Ascending aorta (tissue), 2 donors: ENCODE results near the gene ARSA. TPM values are rescaled to one million over a fixed set of nuclear protein-coding genes. Genes with fewer than 3 reads are reported as not detected.

ENCODE experiments used
- DNase-seq, 2 donors: peaks; one replicate each; pipeline ENCODE4 v3.0.0-alpha.2; 2019; ENCODE audit warnings: low spot score in 2 of 2
- H3K27ac ChIP-seq, 2 donors: fragments of 200-600 bp; sonication (generic); one replicate each; pipeline ENCODE4 v1.5.1; 2016 to 2017; ENCODE audit warnings: mild to moderate bottlenecking in 1 of 2
- H3K27me3 ChIP-seq: fragments of 200-600 bp; sonication (generic); one replicate; pipeline ENCODE4 v1.5.1; 2017
- H3K36me3 ChIP-seq, 2 donors: fragments of 200-600 bp; sonication (generic); one replicate each; pipeline ENCODE4 v1.5.1; 2016
- H3K4me1 ChIP-seq, 2 donors: fragments of 200-600 bp; sonication (generic); one replicate each; pipeline ENCODE4 v1.5.1; 2016 to 2017; ENCODE audit warnings: mild to moderate bottlenecking in 1 of 2
- H3K4me3 ChIP-seq, 2 donors: fragments of 200-600 bp; sonication (generic); one replicate each; pipeline ENCODE4 v1.5.1; 2016 to 2017; ENCODE audit warnings: mild to moderate bottlenecking in 1 of 2
- H3K9me3 ChIP-seq, 2 donors: fragments of 200-600 bp; sonication (generic); one replicate each; pipeline ENCODE4 v1.5.1; 2016
- intact Hi-C: fragments of 100-400 bp; cut with DNase I; formaldehyde crosslinking; loops from one replicate; pipeline ENCODE4 v1.15.1; 2023
- total RNA-seq: library from RNA; depleted of rRNA; stranded (reverse); fragments of >200 nt; gene quantifications from one replicate; pipeline ENCODE4 v1.1.0, GENCODE V29; 2016
- TF ChIP-seq, protein P1 (sequence below), 3 experiments: fragments of 200-600 bp in 2 of 3; fragments of 450-650 bp in 1 of 3; sonication (generic) in 2 of 3; IDR thresholded peaks; one replicate each; pipeline ENCODE4 v1.5.1; 2016 to 2019; ENCODE audit warnings: antibody characterized with exemption in 3 of 3, mild to moderate bottlenecking in 1 of 3, moderate library complexity in 1 of 3

ARSA gene
- total RNA-seq, 1 donor from 2014 or later: 111 TPM

DNA sequence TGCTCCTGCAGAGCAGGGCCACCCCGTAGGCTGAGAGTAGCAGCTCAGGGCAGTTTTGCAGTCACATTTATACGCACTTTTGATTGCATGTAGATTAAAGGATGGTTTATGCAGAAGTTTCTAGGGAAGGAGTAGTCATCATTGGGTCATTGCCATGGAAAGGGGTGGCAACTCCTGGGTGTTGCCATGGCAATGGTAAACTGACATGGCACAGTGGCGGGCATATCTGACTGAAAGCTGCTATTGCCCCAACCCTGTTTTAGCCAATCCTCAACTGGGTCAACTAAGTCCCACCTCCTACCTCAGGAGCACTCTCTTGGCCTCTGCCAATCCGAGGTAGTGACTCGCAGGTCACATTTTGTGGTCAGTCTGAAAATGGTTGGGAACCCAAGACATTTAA lies 2.4 kb upstream of the ARSA start:
- peaks cover 4 to 12% of the 10 kb centered on the region in 2 donors for H3K4me1 ChIP-seq
- no peak for DNase-seq
- H3K36me3 ChIP-seq: no peaks in the 10 kb centered on the region
- H3K4me3 ChIP-seq: no peak overlapping the region
- TF ChIP-seq, protein P1, sequence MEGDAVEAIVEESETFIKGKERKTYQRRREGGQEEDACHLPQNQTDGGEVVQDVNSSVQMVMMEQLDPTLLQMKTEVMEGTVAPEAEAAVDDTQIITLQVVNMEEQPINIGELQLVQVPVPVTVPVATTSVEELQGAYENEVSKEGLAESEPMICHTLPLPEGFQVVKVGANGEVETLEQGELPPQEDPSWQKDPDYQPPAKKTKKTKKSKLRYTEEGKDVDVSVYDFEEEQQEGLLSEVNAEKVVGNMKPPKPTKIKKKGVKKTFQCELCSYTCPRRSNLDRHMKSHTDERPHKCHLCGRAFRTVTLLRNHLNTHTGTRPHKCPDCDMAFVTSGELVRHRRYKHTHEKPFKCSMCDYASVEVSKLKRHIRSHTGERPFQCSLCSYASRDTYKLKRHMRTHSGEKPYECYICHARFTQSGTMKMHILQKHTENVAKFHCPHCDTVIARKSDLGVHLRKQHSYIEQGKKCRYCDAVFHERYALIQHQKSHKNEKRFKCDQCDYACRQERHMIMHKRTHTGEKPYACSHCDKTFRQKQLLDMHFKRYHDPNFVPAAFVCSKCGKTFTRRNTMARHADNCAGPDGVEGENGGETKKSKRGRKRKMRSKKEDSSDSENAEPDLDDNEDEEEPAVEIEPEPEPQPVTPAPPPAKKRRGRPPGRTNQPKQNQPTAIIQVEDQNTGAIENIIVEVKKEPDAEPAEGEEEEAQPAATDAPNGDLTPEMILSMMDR (IDR thresholded peaks at IDR 0.05): no peak
- no peak overlapping the region for H3K27ac ChIP-seq
- H3K27me3 ChIP-seq: no peaks in the 10 kb centered on the region
- H3K9me3 ChIP-seq: no peaks in the 10 kb centered on the region
- intact Hi-C loops: no loop called here

DNA sequence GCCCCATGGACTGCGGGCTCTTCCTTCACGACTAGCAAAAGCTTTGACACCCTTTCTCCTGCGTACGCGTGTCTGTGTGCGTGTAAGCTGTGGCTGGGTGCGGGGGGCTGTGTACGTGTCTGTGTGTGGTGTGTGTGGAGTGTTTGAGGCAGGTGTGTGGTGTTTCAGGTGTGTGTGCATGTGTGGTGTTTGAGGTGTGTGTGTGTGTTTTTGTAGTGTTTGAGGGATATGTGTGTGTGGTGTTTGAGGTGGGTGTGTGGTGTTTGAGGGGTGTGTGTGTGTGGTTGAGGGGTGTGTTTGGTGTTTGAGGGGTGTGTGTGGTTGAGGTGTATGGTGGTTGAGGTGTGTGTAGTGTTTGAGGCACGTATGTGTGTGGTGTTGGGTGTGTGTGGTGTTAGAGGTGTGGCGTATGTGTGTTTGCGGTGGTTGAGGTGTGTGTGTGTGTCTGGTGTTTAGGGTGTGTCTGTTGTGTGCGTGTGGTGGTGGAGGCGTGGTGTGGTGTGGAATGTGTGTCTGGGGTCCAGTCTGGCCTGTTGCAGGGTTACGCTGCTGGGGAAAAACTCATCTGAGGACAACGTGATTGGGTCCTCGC lies 687 bp upstream of the ARSA start:
- H3K9me3 ChIP-seq: no peaks in the 10 kb centered on the region
- intact Hi-C loops: loop anchor here (1.0 to 5.0 kb wide), 5 partner anchors 46 to 776 kb away; partner anchors contain the start of genes CHKB, LMF2, SCO2 and ZBED4

DNA sequence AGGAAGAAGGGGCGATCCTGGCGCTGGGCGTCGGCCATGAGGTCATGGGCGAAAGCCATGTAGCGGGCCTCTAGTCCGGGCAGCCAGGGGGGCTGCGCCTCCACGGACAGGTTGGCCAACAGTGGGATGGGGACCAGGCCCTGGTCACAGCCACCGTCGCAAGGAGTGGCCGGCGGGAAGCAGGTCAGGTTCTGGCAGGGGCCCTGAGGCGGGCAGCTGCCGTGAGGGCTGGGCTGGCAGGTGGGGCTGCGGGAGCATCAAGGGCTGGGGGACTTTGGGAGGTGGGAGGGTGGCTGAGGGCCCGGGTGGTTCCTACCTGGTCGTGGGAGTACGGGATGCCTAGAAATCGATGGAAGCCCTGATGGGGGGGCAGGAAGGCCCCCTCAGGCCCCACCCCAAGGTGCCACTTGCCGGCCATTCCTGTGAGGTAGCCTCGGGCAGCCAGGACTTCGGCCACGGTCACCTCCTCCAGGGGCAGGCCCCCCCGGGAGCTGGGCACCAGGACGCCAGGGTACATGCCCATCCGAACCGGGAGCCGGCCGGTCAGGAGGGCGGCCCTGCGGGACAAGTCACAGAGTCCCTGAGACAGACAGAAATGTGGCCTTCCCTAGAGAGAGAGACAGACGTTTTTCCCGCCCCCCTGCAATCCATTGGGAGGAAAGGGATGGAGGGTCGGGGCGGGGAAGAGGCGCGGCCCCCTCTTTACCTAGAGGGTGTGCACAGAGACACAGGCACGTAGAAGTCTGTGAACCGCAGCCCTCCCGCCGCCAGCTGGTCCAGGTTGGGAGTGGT lies 906 bp downstream of the ARSA start:
- intact Hi-C loops: loop anchor here (5.0 kb wide), 3 partner anchors 100 to 775 kb away; partner anchors contain the start of genes SCO2 and ZBED4
- TF ChIP-seq, protein P1 (IDR thresholded peaks at IDR 0.05): no peak
- DNase-seq: no peak

More for the DNA sequence above, 687 bp upstream of the ARSA start:
- TF ChIP-seq, protein P1 (IDR thresholded peaks at IDR 0.05): no peak
- Histone ChIP-seq H3K4me1 (peaks cover 4 to 12% of the 10 kb centered on the region in 2 donors), H3K27me3 (no peaks in the 10 kb centered on the region), H3K36me3 (no peaks in the 10 kb centered on the region), H3K4me3 (peak overlapping the region; percentile 63 to 67), H3K27ac (peak overlapping the region; percentile 33 to 60)
- DNase-seq: no peak

DNA sequence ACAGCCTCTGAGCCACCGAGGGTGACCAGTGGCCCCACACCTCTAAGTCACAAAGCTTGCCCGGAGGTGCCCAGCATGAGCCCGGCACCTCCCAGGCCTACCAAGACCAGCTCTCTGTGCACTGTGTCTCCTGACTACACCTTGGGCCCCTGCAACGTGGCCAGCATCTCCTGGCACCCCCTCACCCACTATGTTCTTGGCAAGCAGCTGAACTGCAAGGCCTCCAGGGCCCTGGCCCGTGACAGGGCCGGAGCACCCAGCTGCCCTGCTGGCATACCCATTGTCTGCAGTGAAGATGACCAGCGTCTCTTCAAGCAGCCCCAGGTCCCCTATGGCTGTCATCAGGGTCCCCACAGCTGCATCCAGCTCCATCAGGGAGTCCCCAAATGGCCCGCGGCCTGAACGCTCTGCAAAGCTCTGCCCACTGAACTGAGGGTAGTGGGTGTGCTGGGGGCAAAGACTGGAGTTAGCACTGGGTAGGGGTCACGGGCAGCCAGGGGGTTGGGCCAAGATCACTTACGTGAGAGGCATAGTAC lies 1.6 kb downstream of the ARSA start:
- H3K27me3 ChIP-seq: no peaks in the 10 kb centered on the region
- H3K36me3 ChIP-seq: no peaks in the 10 kb centered on the region
- H3K27ac ChIP-seq: no peak overlapping the region
- H3K9me3 ChIP-seq: no peaks in the 10 kb centered on the region
- intact Hi-C loops: loop anchor here (5.0 kb wide), 3 partner anchors 99 to 774 kb away; partner anchors contain the start of genes SCO2 and ZBED4
- H3K4me1 ChIP-seq: peaks cover 4 to 15% of the 10 kb centered on the region in 2 donors
- TF ChIP-seq, protein P1 (IDR thresholded peaks at IDR 0.05): no peak
- no peak overlapping the region for H3K4me3 ChIP-seq
- DNase-seq: no peak

More for the DNA sequence above, 906 bp downstream of the ARSA start:
- H3K27ac ChIP-seq: peak overlapping the region; percentile 46 to 84
- H3K4me3 ChIP-seq: peak overlapping the region; percentile 63 to 67
- peaks cover 4 to 12% of the 10 kb centered on the region in 2 donors for H3K4me1 ChIP-seq
- no peaks in the 10 kb centered on the region for H3K36me3 ChIP-seq
- H3K27me3 ChIP-seq: no peaks in the 10 kb centered on the region
- H3K9me3 ChIP-seq: no peaks in the 10 kb centered on the region

DNA sequence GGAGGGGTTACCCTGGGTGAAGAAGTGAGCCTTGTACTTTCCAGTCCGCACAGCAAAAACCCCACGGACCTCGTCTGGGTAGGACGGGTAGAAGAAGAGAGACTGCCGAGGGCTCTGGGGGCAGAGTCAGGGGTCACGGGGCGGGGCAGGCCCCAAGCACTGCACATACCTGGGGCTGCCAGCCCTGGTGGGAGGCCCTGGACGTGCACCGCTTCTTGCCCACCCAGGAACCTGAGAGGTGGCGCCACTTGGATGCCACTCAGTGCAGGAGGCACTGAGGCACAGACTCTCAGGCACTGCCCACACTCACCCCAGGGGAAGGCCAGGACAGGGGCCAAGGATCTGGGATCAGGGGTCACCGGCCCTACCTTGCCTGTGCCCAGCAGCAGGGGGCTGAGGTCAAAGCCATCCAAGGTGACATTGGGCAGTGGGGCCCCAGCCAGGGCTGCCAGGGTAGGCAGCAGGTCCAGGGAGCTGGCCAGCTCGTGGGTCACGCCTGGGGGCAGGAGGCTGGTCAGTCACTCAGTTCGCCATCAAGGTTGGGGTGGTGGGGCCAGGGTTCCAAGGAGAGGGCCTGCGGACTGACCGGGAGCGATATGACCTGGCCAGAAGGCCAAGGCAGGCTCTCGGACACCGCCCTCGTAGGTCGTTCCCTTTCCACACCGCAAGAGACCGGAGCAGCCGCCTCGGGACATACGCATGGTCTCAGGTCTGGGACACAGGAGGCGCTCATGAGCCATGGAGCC lies 2.2 kb downstream of the ARSA start:
- Histone ChIP-seq H3K4me1 (peaks cover 4 to 15% of the 10 kb centered on the region in 2 donors), H3K36me3 (no peaks in the 10 kb centered on the region), H3K27ac (no peak overlapping the region), H3K4me3 (no peak overlapping the region), H3K9me3 (no peaks in the 10 kb centered on the region), H3K27me3 (no peaks in the 10 kb centered on the region)
- DNase-seq: no peak
- TF ChIP-seq, protein P1 (IDR thresholded peaks at IDR 0.05): no peak
- intact Hi-C loops: loop anchor here (5.0 kb wide), 3 partner anchors 98 to 773 kb away; partner anchors contain the start of genes SCO2 and ZBED4
